ENCODE data around the gene GCNT4. TPM values are rescaled to one million over a fixed set of nuclear protein-coding genes. Genes with fewer than 3 reads are reported as not detected.

Gene GCNT4
- total RNA-seq, 2 experiments from 2014 or later = 0.07 to 0.41 TPM

DNA sequence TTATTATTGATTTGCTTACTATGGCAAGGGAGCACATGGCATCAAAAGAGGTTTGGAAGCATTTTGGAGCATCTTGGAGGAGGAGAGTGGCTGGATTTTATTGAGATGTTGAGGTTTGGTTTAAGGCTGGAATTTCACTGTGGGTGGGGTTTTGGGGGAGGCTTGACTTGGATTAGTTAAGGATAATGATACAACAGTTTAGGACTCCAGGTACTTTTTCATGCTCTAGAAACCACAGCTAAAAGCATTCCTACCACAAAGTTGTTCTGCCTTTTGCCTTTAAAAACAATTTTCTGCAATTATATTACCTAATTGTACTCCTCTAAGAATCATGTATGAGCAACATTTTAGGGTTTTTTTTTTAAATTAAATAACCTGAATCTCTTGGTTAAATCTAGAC, 5.0 kb downstream of the GCNT4 start:
- no peak for DNase-seq
- Mint-ChIP-seq H3K36me3 (peaks cover 11% of the 10 kb centered on the region), H3K4me1 (peaks cover 55% of the 10 kb centered on the region), H3K4me3 (no peak overlapping the region), H3K9me3 (ENCODE audit: low read depth) (no peaks in the 10 kb centered on the region), H3K27me3 (peaks cover 26% of the 10 kb centered on the region), H3K27ac (no peak overlapping the region)
- CTCF ChIA-PET = no interaction called here
- no peak for ATAC-seq

GRCh38 chr5:75046366-75047142, 5.8 kb downstream of the GCNT4 start:
- Mint-ChIP-seq H3K36me3 (peaks cover 11% of the 10 kb centered on the region), H3K27ac (no peak overlapping the region), H3K27me3 (peaks cover 23% of the 10 kb centered on the region), H3K4me3 (no peak overlapping the region), H3K9me3 (ENCODE audit: low read depth) (no peaks in the 10 kb centered on the region), H3K4me1 (peaks cover 48% of the 10 kb centered on the region)
- DNase-seq = no peak
- no peak for ATAC-seq
- CTCF ChIA-PET = interaction anchor here (0.7 kb wide), 1 partner anchor 108 kb away, joined by 3 read pairs; no protein-coding TSS in a partner anchor

- ATAC-seq = no peak
- Mint-ChIP-seq H3K4me1 (peaks cover 35% of the 10 kb centered on the region), H3K36me3 (peaks cover 11% of the 10 kb centered on the region)
Observed at GRCh38 chr5:75045071-75045470, 7.3 kb downstream of the GCNT4 start.

DNA sequence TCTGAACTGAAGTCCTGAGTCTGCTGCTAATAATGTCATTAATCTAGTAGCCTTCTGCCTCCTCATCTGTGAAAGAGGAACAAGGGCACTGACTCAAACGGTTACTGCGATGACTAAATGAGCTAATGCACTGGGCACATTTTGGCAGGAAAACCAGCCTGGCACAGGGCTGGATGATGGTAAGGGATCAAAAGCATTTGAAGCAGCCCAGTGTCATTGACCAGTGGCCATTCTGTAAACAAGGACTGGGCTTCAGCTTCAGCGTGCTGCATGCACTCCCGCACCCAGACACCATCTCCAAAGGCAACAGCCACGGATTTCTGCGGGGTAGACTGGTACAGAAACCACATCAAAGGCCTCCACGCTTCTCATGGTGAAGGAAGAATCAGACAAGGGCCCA, 8.0 kb downstream of the GCNT4 start:
- no peaks in the 10 kb centered on the region for H3K9me3 Mint-ChIP-seq (ENCODE audit: low read depth)
- CTCF ChIA-PET = no interaction called here
- H3K4me3 Mint-ChIP-seq = no peak overlapping the region
- no peak overlapping the region for H3K27ac Mint-ChIP-seq
- ATAC-seq (no peak), DNase-seq (no peak)
- peaks cover 23% of the 10 kb centered on the region for H3K27me3 Mint-ChIP-seq
- peaks cover 11% of the 10 kb centered on the region for H3K36me3 Mint-ChIP-seq
- H3K4me1 Mint-ChIP-seq = peaks cover 28% of the 10 kb centered on the region

More at GRCh38 chr5:75045071-75045470, 7.3 kb downstream of the GCNT4 start:
- peaks cover 23% of the 10 kb centered on the region for H3K27me3 Mint-ChIP-seq
- no peak overlapping the region for H3K4me3 Mint-ChIP-seq
- H3K9me3 Mint-ChIP-seq (ENCODE audit: low read depth) = no peaks in the 10 kb centered on the region
- DNase-seq = no peak
- H3K27ac Mint-ChIP-seq = no peak overlapping the region
- CTCF ChIA-PET = no interaction called here

DNA sequence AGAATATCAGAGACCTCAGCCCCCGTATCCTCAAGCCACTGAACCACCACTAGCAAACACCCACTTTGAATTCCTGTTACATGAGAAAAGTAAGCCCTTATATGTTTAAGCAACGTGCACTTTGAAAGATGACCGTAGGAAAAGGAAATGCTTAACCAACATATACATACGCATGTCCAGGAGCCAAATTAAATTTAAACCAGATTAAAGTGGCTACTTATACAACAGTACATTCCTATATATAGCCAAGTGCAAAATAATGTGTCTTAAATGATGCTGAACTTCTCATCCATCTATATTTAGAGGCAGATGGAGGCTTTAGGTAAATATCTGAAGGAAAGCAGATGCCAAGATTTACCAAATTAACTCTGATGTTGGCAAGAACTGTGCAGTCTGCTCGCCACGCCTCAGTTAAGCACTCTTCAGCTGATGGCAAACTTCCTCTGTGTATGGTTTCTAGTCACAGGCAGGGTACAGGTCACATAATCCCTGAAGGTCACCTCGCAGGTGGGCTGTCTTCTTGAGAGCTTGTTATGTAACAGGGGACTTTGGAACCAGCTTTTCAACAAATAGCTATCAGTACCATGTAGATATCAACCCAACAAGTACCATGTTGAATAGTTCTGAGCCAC, 8.6 kb downstream of the GCNT4 start:
- ATAC-seq (no peak), DNase-seq (no peak)
- Mint-ChIP-seq H3K4me3 (no peak overlapping the region), H3K9me3 (ENCODE audit: low read depth) (no peaks in the 10 kb centered on the region), H3K27me3 (peaks cover 23% of the 10 kb centered on the region), H3K27ac (no peak overlapping the region), H3K36me3 (peaks cover 11% of the 10 kb centered on the region), H3K4me1 (peaks cover 22% of the 10 kb centered on the region)
- CTCF ChIA-PET = no interaction called here

DNA sequence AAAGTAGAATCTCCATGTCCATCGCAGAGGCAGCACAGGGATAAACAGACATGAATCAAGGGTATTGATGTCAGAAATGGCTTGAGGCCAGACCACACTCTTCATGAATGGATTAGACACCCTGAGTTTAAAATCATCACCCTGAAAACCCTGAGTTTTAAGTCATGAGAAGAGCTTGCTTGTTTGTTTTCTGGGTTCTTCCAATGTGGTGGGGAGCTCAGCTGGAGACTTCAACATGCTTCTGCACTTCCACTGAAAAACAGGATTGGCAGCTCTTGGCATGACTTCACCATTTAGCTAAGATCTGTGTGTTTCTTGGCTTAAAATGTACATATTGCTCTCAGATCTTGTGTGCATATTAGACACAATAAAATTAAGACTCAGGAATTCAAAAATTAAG, 9.8 kb downstream of the GCNT4 start:
- no peak for ATAC-seq
- CTCF ChIA-PET = interaction anchor here (1.2 to 2.2 kb wide), 3 partner anchors 8 to 107 kb away, joined by 3 to 5 read pairs (median 4); partner anchors contain the start of gene GCNT4
- Mint-ChIP-seq H3K27ac (no peak overlapping the region), H3K4me1 (peaks cover 11% of the 10 kb centered on the region), H3K4me3 (no peak overlapping the region), H3K27me3 (peaks cover 23% of the 10 kb centered on the region), H3K36me3 (peaks cover 11% of the 10 kb centered on the region), H3K9me3 (ENCODE audit: low read depth) (no peaks in the 10 kb centered on the region)
- no peak for DNase-seq

- Mint-ChIP-seq H3K27ac (no peak overlapping the region), H3K36me3 (peaks cover 9% of the 10 kb centered on the region), H3K27me3 (peaks cover 28% of the 10 kb centered on the region), H3K9me3 (ENCODE audit: low read depth) (no peaks in the 10 kb centered on the region), H3K4me1 (peaks cover 11% of the 10 kb centered on the region), H3K4me3 (no peak overlapping the region)
- CTCF ChIA-PET = interaction anchor here (1.2 to 2.2 kb wide), 3 partner anchors 9 to 106 kb away, joined by 3 to 5 read pairs (median 4); partner anchors contain the start of gene GCNT4
- DNase-seq = no peak
- ATAC-seq = no peak
Observed at GRCh38 chr5:75040973-75041372, 11.4 kb downstream of the GCNT4 start.

GRCh38 chr5:75037106-75037505, 15.3 kb downstream of the GCNT4 start:
- Mint-ChIP-seq H3K4me3 (no peak overlapping the region), H3K4me1 (peaks cover 11% of the 10 kb centered on the region), H3K36me3 (no peaks in the 10 kb centered on the region), H3K27ac (no peak overlapping the region), H3K27me3 (peaks cover 15% of the 10 kb centered on the region), H3K9me3 (ENCODE audit: low read depth) (no peaks in the 10 kb centered on the region)
- ATAC-seq (peak; percentile 23), DNase-seq (no peak)
- CTCF ChIA-PET = interaction anchor here (1.1 to 1.2 kb wide), 2 partner anchors 12 to 15 kb away, joined by 3 read pairs; no protein-coding TSS in a partner anchor

GRCh38 chr5:75034137-75034739, 18.1 kb downstream of the GCNT4 start:
- peaks cover 12% of the 10 kb centered on the region for H3K27me3 Mint-ChIP-seq
- peaks cover 11% of the 10 kb centered on the region for H3K4me1 Mint-ChIP-seq
- ATAC-seq (peak; percentile 84), DNase-seq (peak; percentile 71)
- H3K4me3 Mint-ChIP-seq = no peak overlapping the region
- H3K9me3 Mint-ChIP-seq (ENCODE audit: low read depth) = no peaks in the 10 kb centered on the region
- no peaks in the 10 kb centered on the region for H3K36me3 Mint-ChIP-seq
- CTCF ChIA-PET = interaction anchor here (2.0 kb wide), 1 partner anchor 14 kb away, joined by 8 read pairs; no protein-coding TSS in a partner anchor
- no peak overlapping the region for H3K27ac Mint-ChIP-seq

GRCh38 chr5:75031366-75031765, 21.0 kb downstream of the GCNT4 start:
- Mint-ChIP-seq H3K9me3 (ENCODE audit: low read depth) (no peaks in the 10 kb centered on the region), H3K27me3 (peaks cover 22% of the 10 kb centered on the region), H3K27ac (no peak overlapping the region), H3K4me1 (peaks cover 14% of the 10 kb centered on the region), H3K4me3 (no peak overlapping the region), H3K36me3 (no peaks in the 10 kb centered on the region)
- DNase-seq = no peak
- CTCF ChIA-PET = no interaction called here
- ATAC-seq = no peak

DNA sequence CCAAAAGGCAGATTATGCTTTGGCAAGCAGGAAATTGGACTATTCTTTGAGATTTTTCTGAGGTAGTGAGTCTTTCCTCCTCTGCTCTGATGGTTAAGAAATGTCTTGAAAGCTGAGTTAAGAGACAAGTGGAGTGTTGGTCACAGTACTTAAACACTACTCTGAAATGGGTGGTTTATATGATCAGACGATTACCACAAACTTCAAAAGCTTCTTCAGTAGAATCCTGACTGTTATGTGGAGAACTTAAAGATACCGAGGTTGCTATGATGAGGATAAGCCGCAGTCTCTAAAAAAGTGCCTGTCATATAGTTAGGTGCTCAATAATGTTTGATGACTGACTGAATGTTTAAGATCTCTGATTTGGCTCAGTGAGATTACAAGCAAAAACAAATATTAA, 24.3 kb downstream of the GCNT4 start:
- Mint-ChIP-seq H3K36me3 (no peaks in the 10 kb centered on the region), H3K27me3 (peaks cover 22% of the 10 kb centered on the region), H3K9me3 (ENCODE audit: low read depth) (no peaks in the 10 kb centered on the region), H3K27ac (no peak overlapping the region), H3K4me3 (no peak overlapping the region), H3K4me1 (peaks cover 20% of the 10 kb centered on the region)
- CTCF ChIA-PET = no interaction called here
- DNase-seq (no peak), ATAC-seq (no peak)

- Mint-ChIP-seq H3K9me3 (ENCODE audit: low read depth) (no peaks in the 10 kb centered on the region), H3K4me3 (no peak overlapping the region), H3K27me3 (peaks cover 11% of the 10 kb centered on the region), H3K36me3 (no peaks in the 10 kb centered on the region), H3K27ac (peak overlapping the region; percentile 60), H3K4me1 (peaks cover 21% of the 10 kb centered on the region)
- CTCF ChIA-PET = no interaction called here
- peak; percentile 64 for DNase-seq
- peak; percentile 89 for ATAC-seq
Observed at GRCh38 chr5:75023368-75024159, 28.8 kb downstream of the GCNT4 start.

DNA sequence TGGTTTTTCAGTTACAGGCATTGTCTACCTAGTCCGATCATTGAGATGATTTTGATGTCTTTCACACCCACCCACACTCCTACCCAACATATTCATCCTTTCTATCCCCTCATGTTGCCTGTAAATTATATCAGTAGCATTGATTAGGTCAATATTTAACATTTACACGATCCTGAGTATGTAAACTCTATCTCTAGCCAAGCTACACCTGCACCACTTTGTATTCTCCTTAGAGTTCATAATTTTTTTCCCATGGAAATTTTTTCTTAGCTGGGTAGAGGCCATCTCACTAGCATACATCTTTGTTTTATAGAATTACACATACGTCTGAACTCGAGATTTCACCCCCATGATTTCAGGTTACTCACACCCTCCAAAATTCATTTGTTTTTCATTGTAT, 30.6 kb downstream of the GCNT4 start:
- Mint-ChIP-seq H3K36me3 (no peaks in the 10 kb centered on the region), H3K27ac (no peak overlapping the region), H3K27me3 (peaks cover 3% of the 10 kb centered on the region), H3K9me3 (ENCODE audit: low read depth) (no peaks in the 10 kb centered on the region), H3K4me3 (no peak overlapping the region), H3K4me1 (peaks cover 17% of the 10 kb centered on the region)
- no peak for DNase-seq
- ATAC-seq = no peak
- CTCF ChIA-PET = interaction anchor here (0.9 kb wide), 1 partner anchor 15 kb away, joined by 3 read pairs; no protein-coding TSS in a partner anchor

Data from activated CD8-positive, alpha-beta memory T cell treated with anti-CD3 and anti-CD28 coated beads, Interleukin-2, amount 10 ng/mL, durations not matched to agents 7 days and 5 days (primary cell).